H1 (cell line): Measurements from ENCODE around the gene MEI1. TPM values are rescaled to one million over a fixed set of nuclear protein-coding genes. Genes with fewer than 3 reads are reported as not detected.

Experiments used
- CTCF ChIA-PET: fragments of 300-600 bp; sonication (Branson Sonifier 250); formaldehyde crosslinking; loops from one replicate; lab custom pipeline; 2021; ENCODE audit not compliant: partially characterized antibody; lab: Charles Lee
- POLR2A ChIA-PET: fragments of 300-600 bp; sonication (Branson Sonifier 250); formaldehyde crosslinking; loops from one replicate; lab custom pipeline; 2021; ENCODE audit warnings: inconsistent platforms; ENCODE audit not compliant: partially characterized antibody; lab: Charles Lee
- DNase-seq, 2 experiments: peaks; one replicate each; pipeline versions ENCODE4 v3.0.0 to v3.0.0-alpha.2; 2010 to 2022; ENCODE audit warnings: low spot score in 2 of 2, low read depth in 1 of 2, mixed read lengths in 1 of 2
- FAIRE-seq: peaks from 2 replicates; lab custom pipeline; 2011; peaks lifted over from hg19 to GRCh38; lab: Jason Lieb, UNC
- H2AFZ ChIP-seq: 2 replicates; pipeline ENCODE4 v1.8.1; 2012; ENCODE audit warnings: low read length, inconsistent platforms
- H2AK5ac ChIP-seq: 2 replicates; pipeline ENCODE4 v1.6.1; 2013; ENCODE audit warnings: low read depth, low read length
- H2BK120ac ChIP-seq: replicated peaks from 2 replicates; pipeline ENCODE3; 2013; ENCODE audit warnings: low read depth, low read length, inconsistent platforms
- H2BK12ac ChIP-seq: 2 replicates; pipeline ENCODE4 v1.6.1; 2013; ENCODE audit warnings: low read depth, low read length
- H2BK15ac ChIP-seq: 2 replicates; pipeline ENCODE4 v1.6.1; 2013; ENCODE audit warnings: low read length
- H2BK20ac ChIP-seq: 2 replicates; pipeline ENCODE4 v1.6.1; 2013; ENCODE audit warnings: low read length
- H2BK5ac ChIP-seq: 2 replicates; pipeline ENCODE4 v1.6.1; 2013; ENCODE audit warnings: low read depth, low read length
- H3K14ac ChIP-seq: 2 replicates; pipeline ENCODE4 v1.6.1; 2013; ENCODE audit warnings: inconsistent platforms; ENCODE audit not compliant: insufficient read length
- H3K18ac ChIP-seq: 2 replicates; pipeline ENCODE4 v1.6.1; 2013; ENCODE audit warnings: low read length; ENCODE audit errors: extremely low read depth
- H3K23ac ChIP-seq: 2 replicates; pipeline ENCODE4 v1.6.1; 2013; ENCODE audit warnings: inconsistent platforms; ENCODE audit not compliant: insufficient read length
- H3K23me2 ChIP-seq: 2 replicates; pipeline ENCODE4 v1.6.1; 2013; ENCODE audit warnings: low read depth, low read length
- H3K27ac ChIP-seq: 2 replicates; pipeline ENCODE4 v1.6.1; 2011; ENCODE audit warnings: low read depth, low read length, inconsistent platforms
- H3K27me3 ChIP-seq, 4 experiments: replicated peaks in 1 of 4; 1 replicate in 1 of 4; 2 replicates in 3 of 4; pipeline versions ENCODE4 v1.6.1 to v1.8.1; 2011 to 2013; ENCODE audit warnings: low read length in 3 of 4, mild to moderate bottlenecking in 3 of 4, inconsistent platforms in 2 of 4, mixed read lengths in 2 of 4, moderate library complexity in 1 of 4; ENCODE audit not compliant: control insufficient read depth in 3 of 4, insufficient read depth in 3 of 4; ENCODE audit errors: extremely low read depth in 1 of 4
- H3K36me3 ChIP-seq, 4 experiments: 2 replicates each; pipeline versions ENCODE4 v1.6.1 to v1.8.1; 2011 to 2013; ENCODE audit warnings: mild to moderate bottlenecking in 4 of 4, low read length in 3 of 4, moderate library complexity in 2 of 4, control low read depth in 1 of 4, inconsistent platforms in 1 of 4; ENCODE audit not compliant: insufficient read depth in 4 of 4, control insufficient read depth in 2 of 4
- H3K4ac ChIP-seq: replicated peaks from 2 replicates; pipeline ENCODE3; 2013; ENCODE audit warnings: low read length, low read depth, mixed read lengths, inconsistent platforms; ENCODE audit not compliant: insufficient read length
- H3K4me1 ChIP-seq, 4 experiments: replicated peaks in 1 of 4; 1 replicate in 1 of 4; 2 replicates in 3 of 4; pipeline versions ENCODE4 v1.6.1 to v1.8.1; 2011 to 2013; ENCODE audit warnings: low read length in 3 of 4, inconsistent platforms in 2 of 4, mixed read lengths in 1 of 4; ENCODE audit not compliant: insufficient read depth in 4 of 4, control insufficient read depth in 3 of 4
- H3K4me2 ChIP-seq, 2 experiments: 2 replicates each; pipeline versions ENCODE4 v1.6.1 to v1.8.1; 2011 to 2013; ENCODE audit warnings: low read depth in 2 of 2, low read length in 2 of 2, control low read depth in 1 of 2, inconsistent platforms in 1 of 2, mild to moderate bottlenecking in 1 of 2; ENCODE audit not compliant: insufficient read depth in 1 of 2
- H3K4me3 ChIP-seq, 4 experiments: fragments of 200-600, 300-600 bp in 1 of 4; sonication (generic), shearing (Covaris generic), sonication (Bioruptor Twin) in 1 of 4; 2 replicates each; pipeline versions ENCODE4 v1.5.1 to v1.8.1; 2011 to 2016; ENCODE audit warnings: low read length in 4 of 4, low read depth in 3 of 4, control low read depth in 2 of 4, inconsistent platforms in 2 of 4, mild to moderate bottlenecking in 2 of 4, mixed read lengths in 1 of 4, moderate library complexity in 1 of 4; ENCODE audit not compliant: insufficient read depth in 2 of 4; ENCODE audit errors: extremely low read depth in 1 of 4
- H3K56ac ChIP-seq: replicated peaks from 2 replicates; pipeline ENCODE3; 2013; ENCODE audit warnings: low read depth, mild to moderate bottlenecking, mixed read lengths, low read length, inconsistent platforms; ENCODE audit not compliant: insufficient read length
- H3K79me1 ChIP-seq: 2 replicates; pipeline ENCODE4 v1.6.1; 2013; ENCODE audit warnings: low read depth, low read length, control low read depth
- H3K79me2 ChIP-seq, 2 experiments: 2 replicates each; pipeline versions ENCODE4 v1.6.1 to v1.8.1; 2012 to 2013; ENCODE audit warnings: low read length in 2 of 2, mild to moderate bottlenecking in 2 of 2, inconsistent platforms in 1 of 2; ENCODE audit not compliant: insufficient read depth in 2 of 2, control insufficient read depth in 1 of 2
- H3K9ac ChIP-seq, 4 experiments: replicated peaks in 1 of 4; 1 replicate in 1 of 4; 2 replicates in 3 of 4; pipeline versions ENCODE4 v1.6.1 to v1.8.1; 2011 to 2013; ENCODE audit warnings: low read depth in 3 of 4, low read length in 3 of 4, control low read depth in 2 of 4, mild to moderate bottlenecking in 2 of 4, moderate library complexity in 2 of 4, inconsistent platforms in 1 of 4; ENCODE audit errors: extremely low read depth in 1 of 4
- H3K9me3 ChIP-seq, 2 experiments: 2 replicates each; pipeline versions ENCODE4 v1.6.1 to v1.8.1; 2012 to 2013; ENCODE audit warnings: mild to moderate bottlenecking in 2 of 2, moderate library complexity in 2 of 2, control low read depth in 1 of 2, inconsistent platforms in 1 of 2, low read depth in 1 of 2, low read length in 1 of 2, mixed read lengths in 1 of 2; ENCODE audit not compliant: insufficient read depth in 2 of 2
- H4K20me1 ChIP-seq, 2 experiments: replicated peaks in 1 of 2; 2 replicates each; pipeline versions ENCODE3 to v1.8.1; 2011 to 2013; ENCODE audit warnings: inconsistent platforms in 2 of 2, low read length in 2 of 2, mild to moderate bottlenecking in 1 of 2; ENCODE audit not compliant: insufficient read depth in 2 of 2, control insufficient read depth in 1 of 2
- H4K5ac ChIP-seq: 2 replicates; pipeline ENCODE4 v1.6.1; 2013; ENCODE audit warnings: low read length, low read depth, mixed read lengths, inconsistent platforms; ENCODE audit not compliant: insufficient read length
- H4K8ac ChIP-seq: 2 replicates; pipeline ENCODE4 v1.8.0; 2013; ENCODE audit warnings: mild to moderate bottlenecking, moderate library complexity, low read length, inconsistent platforms; ENCODE audit not compliant: insufficient read depth; ENCODE audit errors: extremely low read depth
- H4K91ac ChIP-seq: replicated peaks from 2 replicates; pipeline ENCODE3; 2013; ENCODE audit warnings: low read length, mixed read lengths, inconsistent platforms; ENCODE audit not compliant: insufficient read length
- ASH2L ChIP-seq: fragments of 200-600, 300-600 bp; sonication (generic); IDR thresholded peaks from one replicate; pipeline ENCODE4 v1.7.1; 2017; ENCODE audit warnings: low read length
- CBX5 ChIP-seq: fragments of 300-800, 300-1000 bp; sonication (generic); IDR thresholded peaks from 2 replicates; pipeline ENCODE4 v1.7.1; 2016; ENCODE audit warnings: antibody characterized with exemption, low read length, low read depth
- CREB1 ChIP-seq: IDR thresholded peaks from 2 replicates; pipeline ENCODE4 v1.6.1; 2012; ENCODE audit warnings: inconsistent platforms
- HDAC2 ChIP-seq, 2 experiments: fragments of 300-600 bp in 1 of 2; sonication (generic) in 1 of 2; IDR thresholded peaks; 2 replicates each; pipeline ENCODE4 v1.6.1; 2011 to 2012; ENCODE audit warnings: low read depth in 2 of 2, low read length in 2 of 2, mild to moderate bottlenecking in 2 of 2, moderate library complexity in 2 of 2, borderline replicate concordance in 1 of 2, inconsistent platforms in 1 of 2
- MAFK ChIP-seq: IDR thresholded peaks from 2 replicates; pipeline ENCODE4 v1.6.1; 2012; ENCODE audit warnings: low read depth, mild to moderate bottlenecking, improper control_type of control experiment, low read length
- NANOG ChIP-seq: IDR thresholded peaks from 2 replicates; pipeline ENCODE4 v1.6.1; 2011; ENCODE audit warnings: low read length, low read depth, mild to moderate bottlenecking, inconsistent platforms; ENCODE audit not compliant: insufficient read depth, poor library complexity, severe bottlenecking
- NRF1 ChIP-seq: IDR thresholded peaks from 2 replicates; pipeline ENCODE4 v1.6.1; 2011; ENCODE audit warnings: mild to moderate bottlenecking, low read depth, low read length, improper control_type of control experiment
- PHF8 ChIP-seq: fragments of 200-600 bp; sonication (generic); conservative IDR thresholded peaks from 2 replicates; pipeline ENCODE4 v1.7.1; 2012; ENCODE audit warnings: low read depth, mild to moderate bottlenecking, inconsistent platforms, low read length, moderate library complexity
- RBBP5 ChIP-seq: IDR thresholded peaks from 2 replicates; pipeline ENCODE4 v1.7.1; 2012; ENCODE audit warnings: low read depth, mild to moderate bottlenecking, inconsistent platforms, low read length, moderate library complexity, borderline replicate concordance
- RNF2 ChIP-seq: fragments of 200-900, 300-1000 bp; sonication (generic); IDR thresholded peaks from 2 replicates; pipeline ENCODE4 v1.7.1; 2016; ENCODE audit warnings: borderline replicate concordance, low read depth, mild to moderate bottlenecking, antibody characterized with exemption, low read length; ENCODE audit not compliant: poor library complexity, severe bottlenecking; ENCODE audit errors: missing control alignments
- SP4 ChIP-seq: IDR thresholded peaks from 2 replicates; pipeline ENCODE4 v1.6.1; 2012; ENCODE audit warnings: low read length, inconsistent platforms
- TBP ChIP-seq: IDR thresholded peaks from 2 replicates; pipeline ENCODE4 v1.6.1; 2011; ENCODE audit warnings: low read depth, low read length, improper control_type of control experiment
- YY1 ChIP-seq: IDR thresholded peaks from 2 replicates; pipeline ENCODE4 v1.6.1; 2011; ENCODE audit warnings: low read depth, mild to moderate bottlenecking, low read length
- WGBS, 2 experiments: shearing (Covaris generic) in 1 of 2; methylation state at CpG; one replicate each; pipeline versions ENCODE4 v1.1.6 to v1.1.7; 2013 to 2015; ENCODE audit warnings: low lambda C conversion rate in 2 of 2, mixed read lengths in 2 of 2, inconsistent platforms in 1 of 2, low coverage in 1 of 2, missing lambda C conversion rate in 1 of 2; ENCODE audit not compliant: insufficient replicate concordance in 2 of 2, insufficient coverage in 1 of 2, insufficient read length in 1 of 2; ENCODE audit errors: extremely low coverage in 1 of 2, missing lambda C conversion rate in 1 of 2; 5-methylcytosine and 5-hydroxymethylcytosine counted together
- polyA plus RNA-seq, 7 experiments: library from polyadenylated mRNA; depleted of rRNA in 3 of 7; stranded (reverse) in 5 of 7; unstranded in 2 of 7; fragments of >200 nt in 5 of 7; fragments of 200-250 nt in 2 of 7; gene quantifications; 1 replicate in 5 of 7; 2 replicates in 1 of 7; 4 replicates in 1 of 7; pipeline versions ENCODE4 v1.2.1 to v1.2.3, GENCODE V29; 2011 to 2013; ENCODE audit warnings: missing spikeins in 2 of 7, mixed read lengths in 2 of 7
- total RNA-seq: library from RNA; stranded (reverse); fragmentation: NEBNext Ultra II Directional; extraction: Animal tissue kit (Norgen Biotek cat#: 25700); gene quantifications from 2 replicates; pipeline ENCODE4 v1.2.1, GENCODE V29; 2021

The MEI1 gene
- total and polyA plus RNA-seq, 2 of the 8 experiments (the other 6 are each of a cell fraction or from before 2014, with no cell fraction given), result 0.27 to 0.54 TPM

- H4K8ac ChIP-seq, result no peak overlapping the region
- ChIA-PET CTCF (interaction anchor here (0.7 kb wide), 1 partner anchor 10 kb away, joined by 3 read pairs; no protein-coding TSS in a partner anchor), POLR2A (interaction anchor here (0.9 kb wide), 1 partner anchor 100 kb away, joined by 3 read pairs; no protein-coding TSS in a partner anchor)
- FAIRE-seq, result no peak
- H3K56ac ChIP-seq, result no peak overlapping the region
- H2AK5ac ChIP-seq, result no peak overlapping the region
- no peaks in the 10 kb centered on the region for H3K79me2 ChIP-seq
- H3K36me3 ChIP-seq, result peaks cover 0 to 3% (median 0%) of the 10 kb centered on the region in 4 experiments; a peak in 1 of 8 replicates
- H3K23me2 ChIP-seq, result 0 out of 2 replicates have a peak, but pooled peaks cover 2% of the 10 kb centered on the region
- H2AFZ ChIP-seq, result no peak overlapping the region
- H3K14ac ChIP-seq, result no peak overlapping the region
- H3K4me3 ChIP-seq, result no peak overlapping the region
- H2BK12ac ChIP-seq, result no peak overlapping the region
- no peak overlapping the region for H2BK120ac ChIP-seq
- H4K5ac ChIP-seq, result no peak overlapping the region
- no peak overlapping the region for H3K23ac ChIP-seq
- H3K4ac ChIP-seq, result no peak overlapping the region
- H3K27me3 ChIP-seq, result peaks cover 0 to 8% (median 5%) of the 10 kb centered on the region in 4 experiments; a peak in 6 of 7 replicates
- H2BK15ac ChIP-seq, result no peak overlapping the region
- H3K79me1 ChIP-seq, result no peaks in the 10 kb centered on the region; the same call in 1 of the 2 replicates
- no peak overlapping the region for H2BK20ac ChIP-seq
- peaks cover 0 to 7% of the 10 kb centered on the region in 2 experiments; a peak in 1 of 4 replicates for H3K9me3 ChIP-seq
- H3K18ac ChIP-seq, result no peak overlapping the region; the same call in 1 of the 2 replicates
- no peak overlapping the region for H3K27ac ChIP-seq
- 91% methylated on average over 2 of the region's 2 CpGs; no CpG with 5 or more reads in 1 of the 2 experiments for WGBS, 2 experiments
- no peak overlapping the region for H2BK5ac ChIP-seq
- no peak overlapping the region for H3K9ac ChIP-seq
- H4K91ac ChIP-seq, result no peak overlapping the region
- H3K4me2 ChIP-seq, result no peak overlapping the region
- DNase-seq, result no peak
- peaks cover 0 to 2% of the 10 kb centered on the region in 2 experiments for H4K20me1 ChIP-seq
- peaks cover 0 to 6% (median 4%) of the 10 kb centered on the region in 4 experiments; a peak in 5 of 7 replicates for H3K4me1 ChIP-seq
- TF ChIP-seq MAFK, result no peak
- TF ChIP-seq NRF1, result no peak
- TF ChIP-seq RBBP5, result no peak
- no peak for TF ChIP-seq HDAC2 (IDR thresholded peaks at IDR 0.05; ENCODE audit: borderline replicate concordance in 1 of 2, low read depth in 2 of 2, low read length in 2 of 2)
- TF ChIP-seq TBP, result no peak
- no peak for TF ChIP-seq CREB1
- TF ChIP-seq RNF2, result no peak
- TF ChIP-seq SP4, result no peak
- TF ChIP-seq NANOG, result no peak
- no peak for TF ChIP-seq CBX5
- TF ChIP-seq ASH2L, result no peak
- no peak for TF ChIP-seq PHF8
- no peak for TF ChIP-seq YY1
These were observed 4.1 kb upstream of the MEI1 start for GRCh38 chr22:41695211-41695610.
